HK-2 (cell line): ENCODE measurements around the gene VTCN1.
"Not testable (repeated sequence)": the region's sequence is repeated elsewhere in the genome, so short reads cannot be mapped to it uniquely, and the experiment has no call there.

Experiments used
- DNase-seq: peaks from one replicate; pipeline ENCODE4 v3.0.0-alpha.2; 2018; ENCODE audit not compliant: unreplicated experiment

Gene VTCN1

GRCh38 chr1:117166076-117166475, 44.7 kb downstream of the VTCN1 start:
- no peak for DNase-seq

DNA sequence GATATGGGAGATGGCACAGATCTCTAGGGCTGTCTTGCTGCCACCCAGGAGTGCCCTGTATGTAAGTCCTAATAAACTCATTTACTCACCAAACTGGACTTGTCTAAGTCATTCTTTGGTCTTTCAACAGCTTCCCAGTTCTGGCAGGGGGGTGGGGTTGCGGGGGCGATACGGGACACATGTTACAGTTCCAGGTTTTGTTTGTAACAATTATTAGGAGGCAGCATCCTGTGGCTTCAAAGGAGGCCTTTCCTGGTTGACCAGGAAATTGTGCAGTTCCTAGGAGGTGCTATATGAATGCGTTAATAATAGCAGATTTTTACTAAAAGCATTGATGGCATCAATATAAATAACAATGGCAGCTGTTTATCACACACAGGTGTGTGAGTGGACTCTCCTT, 46.5 kb downstream of the VTCN1 start:
- no peak for DNase-seq

- DNase-seq = no peak
These were observed 47.9 kb downstream of the VTCN1 start for GRCh38 chr1:117162816-117163215.

- no peak for DNase-seq
These were observed 48.8 kb downstream of the VTCN1 start for GRCh38 chr1:117161887-117162286.

- not testable (repeated sequence) for DNase-seq
These were observed 59.4 kb downstream of the VTCN1 start for GRCh38 chr1:117151305-117151704.

- no peak for DNase-seq
These were observed 60.4 kb downstream of the VTCN1 start for GRCh38 chr1:117150316-117150715.

GRCh38 chr1:117147856-117148588, 62.7 kb downstream of the VTCN1 start:
- no peak for DNase-seq

DNA sequence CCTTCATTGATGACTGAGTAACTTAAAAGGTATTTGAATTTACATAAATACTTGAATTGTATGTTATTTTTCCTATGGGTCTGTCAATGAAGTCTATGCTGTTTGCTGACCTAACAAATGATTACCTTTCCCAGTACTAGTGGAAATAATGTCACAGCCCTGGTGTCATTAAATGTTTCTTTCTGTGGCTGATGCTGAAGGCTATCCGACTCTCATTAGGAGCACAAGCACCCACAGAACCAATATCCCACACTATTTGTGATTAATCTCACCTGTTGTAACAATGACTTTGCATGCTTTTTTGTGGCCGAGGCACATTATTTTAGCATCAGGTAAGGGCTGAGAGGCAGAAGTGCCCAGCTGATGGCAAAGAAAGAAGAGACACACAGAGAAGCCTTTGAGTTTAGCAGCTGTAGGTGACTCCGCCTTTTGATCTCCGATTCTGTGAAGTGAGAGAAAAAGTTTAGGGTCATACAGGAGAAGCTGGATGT, 63.3 kb downstream of the VTCN1 start:
- DNase-seq = no peak

DNA sequence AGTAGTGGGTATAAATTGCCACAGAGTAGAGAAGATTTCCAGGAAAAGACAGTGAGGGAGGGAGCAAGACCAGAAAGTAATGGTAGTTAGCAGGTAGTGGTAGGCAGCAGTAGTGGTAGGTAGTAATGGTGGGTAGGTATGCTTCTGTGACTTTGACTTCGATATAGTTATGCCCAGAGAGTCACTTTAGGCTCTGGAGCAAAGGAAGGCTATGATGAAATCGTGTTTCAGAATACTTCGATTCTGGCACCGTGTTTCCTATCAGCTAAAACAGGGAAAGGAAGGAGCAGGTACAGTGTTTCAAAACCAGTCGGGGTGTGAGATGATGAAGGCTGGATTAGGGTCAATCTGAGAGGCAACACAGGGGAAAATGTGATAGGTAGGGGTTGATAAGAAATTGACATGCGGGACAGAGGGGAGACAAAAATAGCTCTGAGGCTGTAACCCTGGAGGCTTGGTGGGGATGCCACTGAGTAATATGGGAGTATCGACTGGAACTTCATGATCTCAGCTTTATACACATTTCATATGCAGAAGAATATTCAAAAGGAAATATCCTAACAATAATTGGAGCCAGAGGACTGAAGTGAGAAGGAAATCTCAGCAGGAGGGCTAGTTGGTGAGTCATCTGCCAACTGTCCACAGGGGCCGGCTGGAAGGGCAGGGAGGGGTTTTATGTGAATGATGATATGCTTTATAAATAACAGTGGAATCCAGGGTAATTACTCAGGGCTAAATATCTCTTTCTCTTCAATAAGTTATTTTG, 64.0 kb downstream of the VTCN1 start:
- DNase-seq = peak; percentile 46

GRCh38 chr1:117146072-117146471, 64.7 kb downstream of the VTCN1 start:
- DNase-seq = no peak

DNA sequence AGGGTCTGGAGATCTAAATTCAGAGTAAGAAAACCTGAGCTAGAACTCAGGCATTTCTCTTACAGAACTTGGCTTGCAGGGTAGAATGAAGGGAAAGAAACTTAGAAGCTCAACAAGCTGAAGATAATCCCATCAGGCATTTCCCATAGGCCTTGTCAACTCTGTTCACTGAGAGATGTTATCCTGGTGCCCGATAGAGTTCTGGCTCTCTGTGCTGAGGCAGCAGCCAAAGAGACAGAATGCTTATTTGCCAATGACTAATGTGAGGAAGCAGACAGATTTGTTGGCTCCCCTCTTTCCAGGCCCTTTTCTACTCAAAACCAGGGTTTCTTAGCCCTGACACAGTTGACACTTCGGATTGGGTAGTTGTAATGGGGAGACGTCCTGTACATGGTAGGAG, 66.9 kb downstream of the VTCN1 start:
- DNase-seq = no peak

- no peak for DNase-seq
These were observed 67.6 kb downstream of the VTCN1 start for GRCh38 chr1:117143172-117143571.

GRCh38 chr1:117142200-117142599, 68.5 kb downstream of the VTCN1 start:
- DNase-seq = no peak

- no peak for DNase-seq
These were observed 72.2 kb downstream of the VTCN1 start for GRCh38 chr1:117138561-117138960.

DNA sequence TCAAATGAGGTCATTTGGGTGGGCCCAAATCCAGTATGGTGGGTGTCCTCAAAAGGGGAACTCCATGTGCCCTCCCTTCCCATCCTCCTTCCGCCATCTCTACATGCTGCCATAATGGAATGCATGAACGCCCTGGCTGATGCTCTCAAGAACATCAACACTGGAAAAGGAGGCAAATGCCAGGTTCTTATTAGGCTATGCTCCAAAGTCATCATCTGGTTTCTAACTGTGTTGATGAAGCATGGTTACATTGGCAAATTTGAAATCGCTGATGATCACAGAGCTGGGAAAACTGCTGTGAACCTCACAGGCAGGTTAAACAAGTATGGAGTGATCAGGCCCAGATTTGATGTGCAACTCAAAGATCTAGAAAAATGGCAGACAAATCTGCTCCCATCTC, 72.6 kb downstream of the VTCN1 start:
- DNase-seq = no peak

DNA sequence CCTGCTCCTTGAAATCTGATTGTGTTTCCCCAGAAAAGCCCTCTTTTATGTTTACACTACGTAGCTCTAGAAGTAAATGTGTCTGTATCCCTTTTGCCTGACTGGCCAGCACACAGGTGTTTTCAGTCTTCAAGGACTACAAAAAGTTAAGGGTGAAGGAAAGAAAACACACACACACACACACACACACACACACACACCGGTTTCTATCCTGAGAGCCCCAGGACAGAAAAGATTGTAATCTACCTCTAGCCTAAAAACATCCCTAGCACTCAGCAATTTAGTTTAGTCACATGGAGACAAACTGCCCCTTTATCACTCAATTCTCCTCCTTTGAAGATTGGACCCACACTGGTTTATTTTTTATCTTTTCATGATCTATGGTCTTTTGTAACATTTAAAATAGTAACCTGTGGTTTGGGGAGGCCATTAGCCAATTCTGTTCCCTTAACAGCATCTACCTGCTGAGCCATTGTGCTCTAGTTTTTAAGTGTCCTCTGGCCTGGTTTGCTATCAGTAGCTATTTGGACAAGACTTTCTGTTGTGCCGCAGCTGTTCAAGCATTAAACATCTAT, 73.4 kb downstream of the VTCN1 start:
- no peak for DNase-seq

- no peak for DNase-seq
These were observed 74.0 kb downstream of the VTCN1 start for GRCh38 chr1:117136749-117137148.

DNA sequence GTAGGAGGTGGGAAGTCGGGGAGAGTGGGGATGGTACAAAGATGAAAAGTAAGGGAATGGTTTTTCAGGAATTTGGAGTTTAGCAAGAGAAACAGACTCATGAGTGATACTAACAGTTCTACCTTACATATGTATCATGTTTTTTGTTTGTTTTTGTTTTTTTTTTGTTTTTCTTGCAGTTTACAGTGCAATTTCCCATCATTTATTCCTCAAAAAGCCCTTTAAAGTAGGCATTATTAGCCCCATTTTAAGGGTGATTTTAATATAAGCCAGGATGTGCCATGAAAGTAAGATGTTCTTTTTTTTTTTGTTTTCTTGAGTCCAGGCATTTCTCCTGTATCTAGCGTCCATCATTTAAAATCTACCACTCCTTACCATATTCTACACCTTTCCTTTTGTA, 75.4 kb downstream of the VTCN1 start:
- DNase-seq = no peak

DNA sequence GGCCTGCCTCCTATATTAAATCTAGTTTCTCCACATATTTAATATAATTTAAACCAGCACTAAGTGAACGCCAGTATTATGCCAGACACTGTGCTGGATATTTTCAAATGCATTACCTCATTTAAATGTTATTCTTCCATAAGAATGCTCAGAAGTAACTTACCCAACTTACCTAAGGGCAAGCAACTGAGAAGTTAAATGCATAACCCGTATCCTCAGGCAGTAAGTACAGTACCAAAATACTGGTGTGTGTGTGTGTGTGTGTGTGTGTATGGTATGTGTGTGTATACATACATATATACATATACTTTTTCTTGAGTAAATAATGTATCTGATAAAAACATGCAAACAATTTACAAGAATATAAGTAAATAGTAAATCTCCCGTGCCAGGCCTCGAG, 80.2 kb downstream of the VTCN1 start:
- no peak for DNase-seq

DNA sequence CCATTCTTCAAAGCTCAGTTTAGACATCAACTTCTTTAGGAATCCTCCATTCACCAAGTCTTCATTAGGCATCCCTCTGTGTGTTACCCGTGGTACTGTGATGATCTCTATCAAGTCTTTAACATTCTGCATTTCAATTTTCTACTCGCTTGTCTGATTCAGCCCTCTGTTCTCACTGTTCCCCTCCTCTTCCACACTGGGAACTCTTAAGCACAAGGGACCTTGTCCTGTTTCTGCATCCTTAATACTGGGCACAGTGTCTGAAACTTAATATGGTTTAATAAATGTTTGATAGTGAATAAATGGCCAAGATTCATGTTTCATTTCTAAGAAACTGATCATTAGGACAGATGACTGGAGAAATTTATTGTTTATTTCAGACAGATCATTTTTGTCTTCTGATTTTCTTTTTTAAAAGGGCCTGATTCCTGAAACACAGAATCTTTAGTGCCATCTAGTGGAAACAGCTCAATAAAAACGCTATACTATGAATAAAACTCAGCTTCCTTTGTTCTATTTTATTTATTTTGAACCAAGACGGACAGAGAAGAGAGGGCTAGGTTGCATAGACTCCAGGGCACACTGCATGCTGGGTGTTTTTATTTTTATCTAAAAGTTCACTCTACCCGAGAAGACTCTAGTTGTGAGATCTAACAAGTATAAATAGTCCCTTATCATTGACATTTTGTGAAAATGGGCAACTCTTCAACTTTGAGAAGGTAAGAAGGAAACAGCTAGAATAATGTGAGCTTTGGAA, 82.2 kb downstream of the VTCN1 start:
- no peak for DNase-seq

- DNase-seq = no peak
These were observed 82.9 kb downstream of the VTCN1 start for GRCh38 chr1:117127795-117128194.

DNA sequence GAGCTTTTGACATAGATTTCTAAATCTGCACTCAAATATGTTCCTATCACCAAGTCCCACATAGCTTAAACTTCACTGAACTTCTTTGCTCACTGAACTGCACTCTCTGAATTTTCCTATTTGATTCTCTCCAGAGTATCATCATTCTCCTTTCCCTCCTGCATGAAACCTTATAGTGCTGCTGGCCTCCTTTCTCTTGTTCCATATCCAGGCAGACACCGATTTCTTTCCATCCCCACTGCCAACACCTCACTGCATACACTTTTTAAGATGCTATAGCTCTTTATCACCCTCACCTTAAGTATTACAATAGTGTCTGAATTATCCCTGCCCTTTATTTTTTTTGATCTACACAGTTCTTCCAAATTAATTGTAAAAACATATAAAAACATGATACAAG, 86.1 kb downstream of the VTCN1 start:
- DNase-seq = no peak
